Fibroblast of mammary gland (primary cell): ENCODE data around the gene DNAJC30.

Experiments used
- DNase-seq: peaks from one replicate; pipeline ENCODE4 v3.0.0-alpha.2; 2010; ENCODE audit warnings: low read depth
- H3K4me3 ChIP-seq: 2 replicates; pipeline ENCODE4 v1.5.1; 2011; ENCODE audit warnings: low read depth, mild to moderate bottlenecking, low read length, moderate library complexity; ENCODE audit not compliant: control insufficient read depth
- CTCF ChIP-seq: conservative IDR thresholded peaks from 2 replicates; pipeline ENCODE4 v1.5.1; 2011; ENCODE audit warnings: low read depth, low read length, inconsistent platforms; ENCODE audit not compliant: control insufficient read depth, insufficient read depth

The DNAJC30 gene

DNA sequence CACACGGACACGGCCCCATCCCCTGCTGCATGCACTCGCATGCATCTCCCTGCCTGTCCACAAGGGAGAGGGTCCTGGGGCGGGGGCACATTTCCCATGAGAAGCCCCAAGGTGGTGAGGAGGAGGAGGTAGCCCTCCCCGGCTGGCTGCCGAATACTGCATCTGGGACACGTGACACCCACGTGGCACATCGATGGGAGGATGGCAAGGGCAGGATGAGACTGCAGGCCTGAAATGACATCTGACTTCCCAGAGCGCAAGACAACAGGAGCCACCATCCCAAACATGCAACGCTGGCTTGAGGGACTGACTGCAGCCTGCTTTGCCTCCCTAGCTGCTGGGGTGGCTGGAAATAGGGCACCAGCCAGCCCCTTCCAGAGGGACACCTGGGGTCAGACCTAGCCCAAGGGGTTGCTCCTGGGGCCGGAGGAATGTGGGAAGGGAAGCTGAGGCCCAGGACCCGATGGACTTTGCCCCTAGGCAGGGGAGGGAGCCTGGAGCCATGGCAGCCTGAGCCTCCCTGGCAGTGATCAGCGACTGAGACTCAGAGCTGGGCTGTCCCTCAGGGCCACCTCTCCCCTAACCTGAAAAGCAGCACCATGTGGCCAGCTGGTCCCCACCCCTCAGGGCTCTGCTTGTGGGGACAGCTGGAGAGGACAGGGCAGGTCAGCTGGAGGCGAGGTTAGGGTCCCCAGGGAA, 16.3 kb upstream of the DNAJC30 start:
- no peak for DNase-seq
- no peak overlapping the region for H3K4me3 ChIP-seq
- no peak for TF ChIP-seq CTCF

DNA sequence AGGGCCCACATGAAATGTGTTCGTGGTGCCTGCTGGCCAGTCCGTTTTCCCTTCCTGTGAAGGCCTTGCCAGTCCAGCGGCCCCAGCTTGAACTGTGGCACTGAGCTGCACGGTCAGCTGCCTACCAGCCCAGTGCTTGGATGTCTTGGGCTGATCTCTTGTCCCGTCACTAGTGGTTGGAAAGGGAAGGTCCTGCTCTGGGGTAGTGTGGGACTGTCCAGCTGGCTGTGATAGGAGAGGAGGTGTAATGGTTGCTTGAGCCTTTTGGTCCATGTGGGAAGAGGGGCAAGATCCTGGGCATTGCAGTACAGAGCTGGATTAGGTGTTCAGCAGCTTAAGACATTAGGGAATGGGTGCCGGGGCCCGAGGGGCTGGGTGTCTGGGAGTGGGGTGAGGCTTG, 15.2 kb upstream of the DNAJC30 start:
- DNase-seq, result no peak
- no peak for TF ChIP-seq CTCF
- H3K4me3 ChIP-seq, result no peak overlapping the region

DNA sequence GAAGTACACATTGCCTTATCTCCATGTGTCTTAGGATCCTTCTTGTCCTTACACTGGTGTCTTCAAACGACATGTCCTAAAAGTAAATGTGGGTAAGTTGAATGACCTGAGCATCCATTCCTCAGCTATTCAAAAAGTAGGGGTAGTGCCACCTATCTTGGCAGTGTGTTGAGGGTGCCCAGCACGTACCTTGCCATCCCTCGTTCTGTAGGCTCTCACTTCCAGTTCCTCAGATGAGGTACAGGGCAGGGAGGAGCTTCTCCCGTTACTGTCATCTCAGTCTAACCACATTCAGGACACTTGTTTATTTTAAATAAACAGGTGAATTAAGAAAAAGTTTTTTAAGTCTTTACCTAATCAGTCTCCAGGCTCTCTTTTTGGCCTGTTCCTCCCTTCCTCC, 13.1 kb upstream of the DNAJC30 start:
- no peak for TF ChIP-seq CTCF
- no peak for DNase-seq
- no peak overlapping the region for H3K4me3 ChIP-seq

- no peak overlapping the region for H3K4me3 ChIP-seq
- TF ChIP-seq CTCF, result no peak
- DNase-seq, result no peak
These were observed 7.4 kb upstream of the DNAJC30 start for GRCh38 chr7:73690646-73691045.

- no peak overlapping the region for H3K4me3 ChIP-seq
- DNase-seq, result no peak
These were observed 5.0 kb upstream of the DNAJC30 start for GRCh38 chr7:73688288-73688687.

DNA sequence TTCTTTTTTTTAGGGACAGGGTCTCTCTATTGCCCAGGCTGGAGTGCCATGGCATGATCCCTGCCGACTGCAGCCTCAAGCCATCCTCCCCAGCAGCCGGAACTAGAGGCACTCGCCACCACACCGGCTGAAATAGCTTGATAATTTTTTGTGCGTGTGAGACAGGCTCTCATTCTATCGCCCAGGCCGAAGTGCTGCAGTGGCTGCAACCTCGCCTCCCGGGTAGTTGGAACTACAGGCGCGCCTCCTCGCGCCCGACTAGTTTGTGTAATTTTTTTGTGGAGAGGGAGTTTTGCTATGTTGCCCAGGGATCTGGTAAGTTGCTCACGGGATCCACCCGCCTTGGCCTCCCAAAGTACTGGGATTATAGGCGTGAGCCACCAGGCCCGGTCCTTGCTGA, 2.1 kb upstream of the DNAJC30 start:
- TF ChIP-seq CTCF, result no peak
- H3K4me3 ChIP-seq, result no peak overlapping the region
- no peak for DNase-seq

More at GRCh38 chr7:73688288-73688687, 5.0 kb upstream of the DNAJC30 start:
- TF ChIP-seq CTCF, result no peak
